GM13976 (cell line): ENCODE results near the gene PTPRM.

Experiments
- DNase-seq: peaks from one replicate; pipeline ENCODE4 v3.0.0; 2012; ENCODE audit warnings: low spot score
- CTCF ChIP-seq: IDR thresholded peaks from 2 replicates; pipeline ENCODE4 v1.5.1; 2012; ENCODE audit warnings: borderline replicate concordance, mild to moderate bottlenecking; ENCODE audit not compliant: insufficient read depth; ENCODE audit errors: extremely low read depth, missing control alignments, control extremely low read depth
- in situ Hi-C: fragments of 300-500 bp; cut with MboI; formaldehyde crosslinking; loops from one replicate; pipeline ENCODE4 v1.12.0; 2022; ENCODE audit warnings: low sequenced_read_pairs, mixed read lengths, inconsistent platforms; ENCODE audit not compliant: unreplicated experiment

PTPRM gene

GRCh38 chr18:8358033-8358765, 791.1 kb downstream of the PTPRM start:
- no peak for DNase-seq
- no peak for TF ChIP-seq CTCF
- in situ Hi-C loops = no loop called here

- no peak for DNase-seq
- no peak for TF ChIP-seq CTCF
- in situ Hi-C loops = no loop called here
Observed at GRCh38 chr18:8359076-8359475, 792.0 kb downstream of the PTPRM start.

GRCh38 chr18:8359481-8359880, 792.4 kb downstream of the PTPRM start:
- TF ChIP-seq CTCF = no peak
- in situ Hi-C loops = no loop called here
- no peak for DNase-seq

GRCh38 chr18:8361941-8362471, 794.9 kb downstream of the PTPRM start:
- in situ Hi-C loops = no loop called here
- TF ChIP-seq CTCF = no peak
- no peak for DNase-seq

GRCh38 chr18:8362863-8363262, 795.7 kb downstream of the PTPRM start:
- in situ Hi-C loops = no loop called here
- no peak for DNase-seq
- TF ChIP-seq CTCF = no peak

- in situ Hi-C loops = no loop called here
- no peak for TF ChIP-seq CTCF
Observed at GRCh38 chr18:8364385-8364784, 797.3 kb downstream of the PTPRM start.

More at GRCh38 chr18:8364385-8364784, 797.3 kb downstream of the PTPRM start:
- no peak for DNase-seq
